Keratinocyte (primary cell): ENCODE results near the gene TBC1D8. TPM values are rescaled to one million over a fixed set of nuclear protein-coding genes. Genes with fewer than 3 reads are reported as not detected.

Source experiments
- DNase-seq: peaks from one replicate; pipeline ENCODE4 v3.0.0-alpha.2; 2011; ENCODE audit warnings: low read depth, missing footprints, low spot score
- FAIRE-seq: peaks from 2 replicates; lab custom pipeline; 2011; peaks lifted over from hg19 to GRCh38; lab: Jason Lieb, UNC
- H2AFZ ChIP-seq: 2 replicates; pipeline ENCODE4 v1.6.0; 2012; ENCODE audit warnings: low read length, control low read depth, inconsistent platforms; ENCODE audit not compliant: control insufficient read depth
- H3K27ac ChIP-seq: 2 replicates; pipeline ENCODE4 v1.5.1; 2011; ENCODE audit warnings: low read length; ENCODE audit not compliant: control insufficient read depth, insufficient read depth
- H3K27me3 ChIP-seq: 3 replicates; pipeline ENCODE4 v1.6.0; 2011; ENCODE audit warnings: low read length; ENCODE audit not compliant: control insufficient read depth, insufficient read depth; ENCODE audit errors: extremely low read depth
- H3K36me3 ChIP-seq, 2 experiments: 2 replicates in 1 of 2; 3 replicates in 1 of 2; pipeline ENCODE4 v1.5.1; 2011; ENCODE audit warnings: low read length in 2 of 2, mild to moderate bottlenecking in 1 of 2; ENCODE audit not compliant: control insufficient read depth in 2 of 2, insufficient read depth in 2 of 2; ENCODE audit errors: extremely low read depth in 1 of 2
- H3K4me1 ChIP-seq: 3 replicates; pipeline ENCODE4 v1.5.1; 2011; ENCODE audit warnings: low read length; ENCODE audit not compliant: control insufficient read depth, insufficient read depth; ENCODE audit errors: extremely low read depth
- H3K4me2 ChIP-seq: 3 replicates; pipeline ENCODE4 v1.6.0; 2011; ENCODE audit warnings: low read depth, low read length; ENCODE audit not compliant: control insufficient read depth, insufficient read depth; ENCODE audit errors: extremely low read depth
- H3K4me3 ChIP-seq, 3 experiments: fragments of 200-600 bp in 1 of 3; sonication (generic) in 1 of 3; 2 replicates in 2 of 3; 3 replicates in 1 of 3; pipeline ENCODE4 v1.5.1; 2011 to 2016; ENCODE audit warnings: low read length in 3 of 3, mild to moderate bottlenecking in 3 of 3, control low read depth in 2 of 3, inconsistent platforms in 1 of 3, low read depth in 1 of 3, mixed read lengths in 1 of 3, mixed run types in 1 of 3, moderate library complexity in 1 of 3; ENCODE audit not compliant: control insufficient read depth in 2 of 3, insufficient read depth in 2 of 3; ENCODE audit errors: extremely low read depth in 1 of 3
- H3K79me2 ChIP-seq: 2 replicates; pipeline ENCODE4 v1.6.0; 2012; ENCODE audit warnings: low read length; ENCODE audit not compliant: control insufficient read depth, insufficient read depth
- H3K9ac ChIP-seq: 3 replicates; pipeline ENCODE4 v1.6.0; 2011; ENCODE audit warnings: low read length; ENCODE audit not compliant: control insufficient read depth, insufficient read depth; ENCODE audit errors: extremely low read depth
- H3K9me1 ChIP-seq: 3 replicates; pipeline ENCODE4 v1.6.0; 2011; ENCODE audit warnings: low read length; ENCODE audit not compliant: control insufficient read depth, insufficient read depth; ENCODE audit errors: extremely low read depth
- H3K9me3 ChIP-seq: 2 replicates; pipeline ENCODE4 v1.5.1; 2012; ENCODE audit warnings: low read depth, low read length; ENCODE audit not compliant: control insufficient read depth
- H4K20me1 ChIP-seq: 3 replicates; pipeline ENCODE4 v1.6.0; 2011; ENCODE audit warnings: low read length; ENCODE audit not compliant: control insufficient read depth, insufficient read depth; ENCODE audit errors: extremely low read depth
- CTCF ChIP-seq, 3 experiments: IDR thresholded peaks in 1 of 3; conservative IDR thresholded peaks in 1 of 3; optimal IDR thresholded peaks in 1 of 3; 2 replicates in 2 of 3; 3 replicates in 1 of 3; pipeline versions ENCODE3 to v1.5.1; 2011; ENCODE audit warnings: low read length in 3 of 3, mild to moderate bottlenecking in 3 of 3, moderate library complexity in 2 of 3, control low read depth in 1 of 3, inconsistent platforms in 1 of 3; ENCODE audit not compliant: insufficient read depth in 2 of 3; ENCODE audit errors: extremely low read depth in 1 of 3
- EZH2 ChIP-seq: IDR thresholded peaks from one replicate; pipeline ENCODE4 v1.6.1; 2012; ENCODE audit warnings: inconsistent platforms, mild to moderate bottlenecking, low read length, moderate library complexity
- dilution Hi-C: fragments of 300-500 bp; cut with MboI; formaldehyde crosslinking; loops from one replicate; pipeline ENCODE4 v1.7.0; 2020; ENCODE audit warnings: low sequenced_read_pairs; ENCODE audit not compliant: extremely low pct_ligation_motif_present
- polyA plus RNA-seq, 5 experiments: library from polyadenylated mRNA; depleted of rRNA in 3 of 5; stranded (reverse) in 3 of 5; stranded (forward) in 1 of 5; unstranded in 1 of 5; fragments of >200 nt; gene quantifications; 1 replicate in 1 of 5; 2 replicates in 3 of 5; 3 replicates in 1 of 5; pipeline versions ENCODE4 v1.2.1 to v1.2.3, GENCODE V29; 2011 to 2012; ENCODE audit warnings: missing spikeins in 2 of 5, low read depth in 1 of 5, low replicate concordance in 1 of 5

The TBC1D8 gene
- polyA plus RNA-seq, 1 donor (not counting 4 experiments of a cell fraction or from before 2014, with no cell fraction given), result 13.8 TPM

GRCh38 chr2:100986157-100986556, 165.0 kb downstream of the TBC1D8 start:
- H4K20me1 ChIP-seq, result no peaks in the 10 kb centered on the region
- H3K9me3 ChIP-seq, result no peaks in the 10 kb centered on the region
- peaks cover 2 to 42% of the 10 kb centered on the region in 2 experiments for H3K36me3 ChIP-seq
- dilution Hi-C loops, result no loop called here
- no peak overlapping the region for H3K4me2 ChIP-seq
- H3K27ac ChIP-seq, result no peak overlapping the region
- H3K9ac ChIP-seq, result no peak overlapping the region
- TF ChIP-seq CTCF (optimal IDR thresholded peaks at IDR 0.05 in 1 of 3, IDR thresholded peaks at IDR 0.05 in 1 of 3, conservative IDR thresholded peaks at IDR 0.05 in 1 of 3; ENCODE audit: extremely low read depth in 1 of 3, insufficient read depth in 2 of 3, low read length in 3 of 3) (no peak), EZH2 (no peak)
- no peak for FAIRE-seq
- no peaks in the 10 kb centered on the region for H3K9me1 ChIP-seq
- no peaks in the 10 kb centered on the region for H3K4me1 ChIP-seq
- DNase-seq, result no peak
- no peaks in the 10 kb centered on the region for H3K27me3 ChIP-seq
- H3K79me2 ChIP-seq, result no peaks in the 10 kb centered on the region
- H3K4me3 ChIP-seq, result no peak overlapping the region
- H2AFZ ChIP-seq, result no peak overlapping the region

DNA sequence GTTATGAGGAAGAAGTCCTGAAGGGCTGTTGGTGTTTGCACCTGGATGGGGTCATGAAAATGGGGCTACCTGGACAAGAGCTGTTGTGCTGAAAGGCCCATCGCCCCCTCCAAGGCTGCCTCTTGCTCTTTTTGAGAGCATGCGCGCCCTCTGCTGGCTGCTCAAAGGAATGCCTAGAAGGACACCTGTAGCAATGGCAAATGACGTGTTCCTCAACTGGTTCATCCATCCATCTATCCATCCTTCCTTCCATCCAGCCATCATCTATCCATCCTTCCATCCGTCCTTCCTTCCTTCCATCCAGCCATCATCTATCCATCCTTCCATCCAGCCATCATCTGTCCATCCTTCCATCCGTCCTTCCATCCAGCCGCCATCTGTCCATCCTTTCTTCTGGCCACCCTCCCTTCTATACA, 166.3 kb downstream of the TBC1D8 start:
- H3K27me3 ChIP-seq, result no peaks in the 10 kb centered on the region
- no peak overlapping the region for H3K27ac ChIP-seq
- dilution Hi-C loops, result no loop called here
- no peaks in the 10 kb centered on the region for H3K9me3 ChIP-seq
- no peak overlapping the region for H3K4me2 ChIP-seq
- no peak overlapping the region for H2AFZ ChIP-seq
- no peak for DNase-seq
- H3K79me2 ChIP-seq, result no peaks in the 10 kb centered on the region
- peaks cover 2 to 37% of the 10 kb centered on the region in 2 experiments for H3K36me3 ChIP-seq
- TF ChIP-seq CTCF (optimal IDR thresholded peaks at IDR 0.05 in 1 of 3, IDR thresholded peaks at IDR 0.05 in 1 of 3, conservative IDR thresholded peaks at IDR 0.05 in 1 of 3; ENCODE audit: extremely low read depth in 1 of 3, insufficient read depth in 2 of 3, low read length in 3 of 3), result peak; percentile 91 to 95 (median 91)
- no peak for TF ChIP-seq EZH2
- no peaks in the 10 kb centered on the region for H3K4me1 ChIP-seq
- peak; percentile 79 for FAIRE-seq
- no peaks in the 10 kb centered on the region for H4K20me1 ChIP-seq
- no peak overlapping the region for H3K4me3 ChIP-seq
- no peak overlapping the region for H3K9ac ChIP-seq
- H3K9me1 ChIP-seq, result no peaks in the 10 kb centered on the region
